SIG-M5 (cell line): ENCODE results near the gene AOC1.
"Not testable (repeated sequence)": the region's sequence is repeated elsewhere in the genome, so short reads cannot be mapped to it uniquely, and the experiment has no call there.

Experiments
- DNase-seq: peaks from one replicate; lab custom pipeline; 2025; lab: John Stamatoyannopoulos, UW

Gene AOC1

GRCh38 chr7:150852371-150852905 lies at the start of gene AOC1:
Gene AOC1 (plus strand): TSS chr7:150852517. CDS start chr7:150856471, 3,954 bp downstream.
- no peak for DNase-seq

- DNase-seq: no peak
Measured at GRCh38 chr7:150803161-150803860, 49.0 kb upstream of the AOC1 start.

GRCh38 chr7:150804802-150805201 lies 47.5 kb upstream of the AOC1 start:
- DNase-seq: no peak

- no peak for DNase-seq
Measured at GRCh38 chr7:150805864-150806263, 46.5 kb upstream of the AOC1 start.

- DNase-seq: no peak
Measured at GRCh38 chr7:150806454-150806853, 45.9 kb upstream of the AOC1 start.

GRCh38 chr7:150806863-150807262 lies 45.5 kb upstream of the AOC1 start:
- DNase-seq: no peak

- DNase-seq: not testable (repeated sequence)
Measured at GRCh38 chr7:150807616-150808438, 44.5 kb upstream of the AOC1 start.

- DNase-seq: no peak
Measured at GRCh38 chr7:150814328-150815001, 37.9 kb upstream of the AOC1 start.

GRCh38 chr7:150818971-150819370 lies 33.3 kb upstream of the AOC1 start:
- no peak for DNase-seq

GRCh38 chr7:150820148-150820547 lies 32.2 kb upstream of the AOC1 start:
- DNase-seq: no peak

- no peak for DNase-seq
Measured at GRCh38 chr7:150820578-150821198, 31.6 kb upstream of the AOC1 start.

GRCh38 chr7:150823043-150823442 lies 29.3 kb upstream of the AOC1 start:
- no peak for DNase-seq

GRCh38 chr7:150823484-150824126 lies 28.7 kb upstream of the AOC1 start:
- no peak for DNase-seq

GRCh38 chr7:150824379-150825177 lies 27.7 kb upstream of the AOC1 start:
- no peak for DNase-seq

- DNase-seq: no peak
Measured at GRCh38 chr7:150826061-150826849, 26.1 kb upstream of the AOC1 start.

- DNase-seq: no peak
Measured at GRCh38 chr7:150828384-150828783, 23.9 kb upstream of the AOC1 start.

GRCh38 chr7:150829426-150829825 lies 22.9 kb upstream of the AOC1 start:
- DNase-seq: no peak

GRCh38 chr7:150830937-150831336 lies 21.4 kb upstream of the AOC1 start:
- DNase-seq: no peak

- no peak for DNase-seq
Measured at GRCh38 chr7:150831851-150832250, 20.5 kb upstream of the AOC1 start.

- no peak for DNase-seq
Measured at GRCh38 chr7:150835019-150835418, 17.3 kb upstream of the AOC1 start.
